NCI-H82 treated with DMSO at 0.1 percent for 48 hours (cell line): ENCODE data around the gene VASP.

Source experiments
- DNase-seq: peaks from one replicate; lab custom pipeline; 2025; ENCODE audit not compliant: unreplicated experiment; lab: John Stamatoyannopoulos, UW

VASP gene

DNA sequence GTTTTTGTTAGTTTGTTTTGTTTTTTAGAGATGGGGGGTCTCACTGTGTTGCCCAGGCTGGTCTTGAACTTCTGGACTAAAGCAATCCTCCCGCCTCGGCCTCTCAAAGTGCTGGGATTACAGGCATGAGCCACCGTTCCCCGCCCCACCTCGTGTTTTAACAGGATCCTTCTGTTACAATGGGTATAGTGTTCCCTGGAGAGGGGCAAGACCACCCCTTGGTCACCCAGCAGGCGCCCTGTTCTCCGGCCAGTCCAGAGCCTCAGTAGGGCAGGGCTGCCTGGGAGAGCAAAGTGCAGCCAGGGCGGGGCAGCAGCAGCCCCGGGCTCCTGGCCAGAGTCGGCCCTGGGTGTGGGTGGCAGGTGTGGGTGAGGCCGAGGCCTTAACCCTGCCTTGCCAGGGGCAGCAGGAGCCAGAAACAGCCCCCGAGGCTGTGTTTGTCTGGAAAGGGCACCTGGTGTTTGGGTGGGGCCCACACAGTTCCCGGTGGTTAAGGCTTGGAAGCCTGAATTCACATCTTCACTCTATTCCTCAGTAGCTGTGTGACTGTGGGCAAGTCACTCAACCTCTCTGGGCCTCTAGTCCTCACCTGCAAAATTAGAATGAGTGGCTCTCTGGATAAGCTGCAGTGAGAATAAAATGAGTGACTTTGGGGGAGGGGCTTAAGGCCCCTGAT is 7.2 kb downstream of the VASP start:
- no peak for DNase-seq

DNA sequence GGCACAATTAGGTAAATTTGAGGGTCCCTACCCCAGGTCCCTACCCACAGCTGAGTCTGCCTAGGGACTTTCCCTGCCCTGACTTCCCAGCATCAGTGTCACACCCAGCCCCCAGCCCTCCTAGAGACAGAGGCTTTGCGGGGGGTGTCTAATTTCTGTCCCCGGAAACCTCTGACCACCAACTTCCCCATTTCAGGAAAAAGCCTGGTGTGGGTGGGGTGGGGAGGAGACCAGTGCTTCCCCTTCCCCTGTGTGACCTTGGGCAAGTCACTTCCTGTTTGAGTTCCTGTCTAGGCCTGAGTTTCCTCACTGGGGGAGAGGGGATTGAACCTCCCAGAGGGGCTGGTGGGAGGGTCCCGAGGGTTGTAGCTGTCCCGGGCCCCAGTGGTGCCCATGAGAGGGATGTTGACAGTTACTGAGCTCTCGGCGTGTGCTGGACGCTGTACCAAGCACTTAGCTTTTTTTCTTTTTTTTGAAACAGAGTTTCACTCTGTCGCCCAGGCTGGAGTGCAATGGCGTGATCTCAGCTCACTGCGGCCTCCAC is 7.9 kb downstream of the VASP start:
- no peak for DNase-seq

DNA sequence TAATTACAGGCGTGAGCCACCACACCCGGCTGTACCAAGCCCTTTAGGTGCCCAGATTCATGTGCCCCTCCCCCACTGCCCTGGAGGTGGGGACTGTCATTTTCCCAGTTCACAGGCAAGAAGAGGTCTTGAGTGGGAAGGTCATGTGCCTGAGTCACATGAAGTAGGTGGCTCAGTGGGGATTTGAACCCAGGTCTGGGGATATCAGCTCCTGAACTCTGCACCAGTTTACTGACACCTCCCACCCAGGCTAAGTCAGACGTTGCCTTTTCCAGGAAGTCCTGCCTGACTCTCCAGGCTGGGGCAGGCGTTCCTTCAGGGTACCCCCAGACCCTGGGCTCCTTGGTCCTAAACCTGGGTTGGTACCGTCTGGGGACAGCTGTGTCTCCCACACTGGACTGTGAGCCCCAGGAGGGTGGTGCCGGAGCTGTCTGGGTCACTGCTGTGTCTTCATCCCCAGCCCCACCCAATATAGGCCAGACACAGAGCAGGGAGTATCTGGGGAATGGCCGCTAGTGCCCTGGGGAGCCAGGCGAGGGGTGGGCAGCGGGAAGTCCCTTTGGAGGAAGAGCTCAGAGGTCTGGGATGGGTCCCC is 8.6 kb downstream of the VASP start:
- DNase-seq = no peak

DNA sequence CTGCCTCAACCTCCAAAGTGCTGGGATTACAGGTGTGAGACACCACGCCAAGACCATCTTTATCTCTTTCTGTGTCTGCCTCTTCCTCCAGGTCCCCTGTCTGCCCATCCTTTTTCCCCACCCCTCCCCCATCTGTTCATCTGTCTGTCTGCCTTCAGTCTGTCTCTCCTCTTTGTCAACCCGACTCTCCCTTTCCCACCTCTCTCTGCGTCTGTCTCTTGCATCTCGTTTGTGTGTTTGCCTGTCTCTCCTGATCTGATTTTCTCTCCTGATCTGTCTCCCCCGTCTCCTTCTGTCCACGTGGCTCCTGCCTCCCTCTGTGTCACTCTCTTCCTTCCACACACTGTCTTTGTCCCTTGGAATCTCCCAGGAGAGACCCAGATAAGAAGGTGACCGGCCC is 10.0 kb downstream of the VASP start:
- DNase-seq = no peak

DNA sequence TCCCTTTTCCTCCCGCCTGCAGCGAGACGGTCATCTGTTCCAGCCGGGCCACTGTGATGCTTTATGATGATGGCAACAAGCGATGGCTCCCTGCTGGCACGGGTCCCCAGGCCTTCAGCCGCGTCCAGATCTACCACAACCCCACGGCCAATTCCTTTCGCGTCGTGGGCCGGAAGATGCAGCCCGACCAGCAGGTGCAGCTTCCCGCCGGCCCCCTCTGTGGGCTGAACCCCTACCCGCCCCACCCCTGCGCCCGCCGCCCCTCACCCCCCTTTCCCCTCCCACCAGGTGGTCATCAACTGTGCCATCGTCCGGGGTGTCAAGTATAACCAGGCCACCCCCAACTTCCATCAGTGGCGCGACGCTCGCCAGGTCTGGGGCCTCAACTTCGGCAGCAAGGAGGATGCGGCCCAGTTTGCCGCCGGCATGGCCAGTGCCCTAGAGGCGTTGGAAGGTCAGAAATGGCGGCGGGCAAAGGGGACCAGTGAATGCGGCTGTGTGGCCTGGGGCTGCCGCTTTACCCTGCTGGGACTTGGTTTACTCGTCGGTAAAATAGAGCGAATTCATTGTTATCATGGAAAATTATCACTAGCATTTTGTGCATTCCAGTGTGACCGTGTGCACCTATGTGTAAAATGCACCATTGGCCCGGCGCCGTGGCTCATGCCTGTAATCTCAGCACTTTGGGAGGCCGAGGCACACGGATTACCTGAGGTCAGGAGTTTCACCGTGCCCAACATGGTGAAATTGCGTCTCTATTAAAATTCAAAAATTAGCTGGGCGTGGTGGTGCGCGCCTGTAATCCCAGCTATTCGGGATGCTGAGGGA is 10.6 kb downstream of the VASP start:
- no peak for DNase-seq

DNA sequence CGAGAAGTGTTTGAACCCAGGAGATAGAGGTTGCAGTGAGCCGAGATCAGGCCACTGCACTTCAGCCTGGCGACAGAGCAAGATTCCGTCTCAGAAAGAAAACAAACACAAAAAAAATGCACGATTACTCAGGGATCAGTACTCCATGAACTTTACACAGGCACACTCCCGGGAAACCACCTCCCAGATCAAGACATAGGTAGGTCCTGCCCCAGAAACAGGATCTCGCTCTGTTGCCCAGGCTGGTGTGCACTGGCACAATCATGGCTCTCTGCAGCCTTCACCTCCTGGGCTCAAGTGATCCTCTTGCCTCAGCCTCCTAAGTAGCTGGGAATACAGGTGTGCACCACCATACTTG is 11.2 kb downstream of the VASP start:
- no peak for DNase-seq

DNA sequence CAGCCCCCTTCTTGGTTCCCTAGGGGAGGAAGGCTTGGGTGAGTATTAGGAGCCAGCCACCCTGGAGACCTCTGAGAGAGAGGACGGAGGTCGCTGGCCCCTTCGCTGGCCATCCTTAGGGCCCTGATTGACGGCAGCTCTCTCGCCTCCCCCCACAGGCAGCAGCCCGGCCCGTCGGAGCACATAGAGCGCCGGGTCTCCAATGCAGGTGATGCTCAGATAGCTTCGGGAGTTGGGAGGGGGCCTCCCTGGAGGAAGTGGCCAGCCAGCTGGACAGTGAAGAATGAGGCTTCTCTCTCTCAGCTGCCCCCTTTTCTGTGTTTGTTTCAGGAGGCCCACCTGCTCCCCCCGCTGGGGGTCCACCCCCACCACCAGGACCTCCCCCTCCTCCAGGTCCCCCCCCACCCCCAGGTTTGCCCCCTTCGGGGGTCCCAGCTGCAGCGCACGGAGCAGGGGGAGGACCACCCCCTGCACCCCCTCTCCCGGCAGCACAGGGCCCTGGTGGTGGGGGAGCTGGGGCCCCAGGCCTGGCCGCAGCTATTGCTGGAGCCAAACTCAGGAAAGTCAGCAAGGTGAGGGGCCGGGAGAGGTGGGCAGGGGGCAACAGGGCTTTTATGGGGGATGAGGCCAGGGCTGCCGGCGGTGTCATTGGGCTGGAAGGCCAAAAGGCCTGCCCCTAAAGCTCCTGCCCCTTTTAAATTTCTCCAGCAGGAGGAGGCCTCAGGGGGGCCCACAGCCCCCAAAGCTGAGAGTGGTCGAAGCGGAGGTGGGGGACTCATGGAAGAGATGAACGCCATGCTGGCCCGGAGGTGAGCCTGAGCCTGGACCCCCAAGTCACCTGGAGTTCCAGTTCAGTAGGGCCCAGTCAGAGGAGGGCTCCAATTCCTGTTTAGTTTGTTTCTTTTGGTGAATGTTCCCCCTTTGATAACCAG is 15.0 kb downstream of the VASP start:
- no peak for DNase-seq

DNA sequence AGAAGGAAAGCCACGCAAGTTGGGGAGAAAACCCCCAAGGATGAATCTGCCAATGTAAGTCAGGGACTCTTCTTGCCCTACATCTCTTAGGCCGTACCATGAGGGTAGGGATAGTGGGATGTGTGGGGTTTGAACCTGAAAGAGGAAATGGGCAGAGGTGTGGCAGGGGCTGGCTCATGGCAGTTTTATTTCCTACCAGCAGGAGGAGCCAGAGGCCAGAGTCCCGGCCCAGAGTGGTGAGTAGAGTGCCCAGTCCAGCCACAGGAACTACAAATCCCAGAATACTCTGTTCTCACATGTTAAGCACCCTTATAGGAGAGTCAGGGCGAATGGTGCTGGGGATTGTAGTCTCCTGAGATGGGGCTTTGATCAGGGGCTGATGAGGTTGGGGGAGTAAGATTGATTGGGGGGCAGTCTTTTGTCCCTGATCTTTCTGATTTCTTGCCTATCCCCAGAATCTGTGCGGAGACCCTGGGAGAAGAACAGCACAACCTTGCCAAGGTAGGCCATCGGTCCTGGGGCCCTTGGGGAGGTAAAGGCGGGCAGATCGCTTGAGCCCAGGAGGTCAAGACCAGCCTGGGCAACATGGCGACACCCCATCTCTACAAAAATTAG is 16.5 kb downstream of the VASP start:
- DNase-seq = peak; percentile 89

DNA sequence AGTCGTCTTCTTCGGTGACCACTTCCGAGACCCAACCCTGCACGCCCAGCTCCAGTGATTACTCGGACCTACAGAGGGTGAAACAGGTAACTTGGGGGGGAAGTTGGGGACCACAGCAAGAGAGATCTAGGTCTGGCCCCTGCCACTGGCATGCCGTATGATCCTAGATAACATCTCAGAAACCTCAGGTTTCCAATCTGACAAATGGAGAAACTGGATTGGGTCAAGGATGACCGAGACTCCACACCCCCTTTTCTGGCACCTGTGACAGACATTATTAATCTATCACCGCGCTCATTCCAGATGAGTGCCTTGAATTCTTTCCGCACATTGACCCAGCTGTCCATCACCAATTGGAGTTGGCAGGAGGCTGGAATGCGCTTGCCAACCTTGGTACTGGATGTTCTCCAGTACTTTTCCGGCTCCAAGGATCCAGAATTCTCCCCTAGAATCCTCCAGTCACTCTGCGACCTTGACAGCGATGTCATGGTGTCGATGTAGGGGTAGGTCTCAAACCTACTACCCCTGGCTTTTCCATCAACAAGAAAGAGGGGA is 17.4 kb downstream of the VASP start:
- no peak for DNase-seq

DNA sequence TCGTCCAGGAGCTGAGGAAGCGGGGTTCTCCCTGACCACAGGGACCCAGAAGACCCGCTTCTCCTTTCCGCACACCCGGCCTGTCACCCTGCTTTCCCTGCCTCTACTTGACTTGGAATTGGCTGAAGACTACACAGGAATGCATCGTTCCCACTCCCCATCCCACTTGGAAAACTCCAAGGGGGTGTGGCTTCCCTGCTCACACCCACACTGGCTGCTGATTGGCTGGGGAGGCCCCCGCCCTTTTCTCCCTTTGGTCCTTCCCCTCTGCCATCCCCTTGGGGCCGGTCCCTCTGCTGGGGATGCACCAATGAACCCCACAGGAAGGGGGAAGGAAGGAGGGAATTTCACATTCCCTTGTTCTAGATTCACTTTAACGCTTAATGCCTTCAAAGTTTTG is 18.9 kb downstream of the VASP start:
- peak; percentile 65 for DNase-seq

DNA sequence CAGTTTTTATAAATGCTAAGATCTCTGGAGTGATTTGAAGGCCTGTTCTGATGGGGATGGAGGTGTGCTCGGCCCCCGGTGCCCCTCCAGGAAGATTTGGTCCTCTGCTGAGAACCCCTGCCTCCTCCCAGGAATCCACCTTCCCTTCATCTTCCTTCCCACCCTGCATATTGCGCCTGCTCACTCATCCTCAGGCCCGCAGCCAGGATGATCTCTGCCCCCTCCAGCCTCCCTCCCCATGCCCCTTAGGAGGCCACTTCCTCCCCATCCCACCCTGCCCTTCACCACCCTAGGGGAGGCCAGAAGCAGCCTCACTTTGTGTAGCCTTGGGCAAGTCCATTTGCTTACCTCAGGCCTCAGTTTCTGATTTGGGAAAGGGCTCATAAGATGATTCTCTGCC is 19.7 kb downstream of the VASP start:
- DNase-seq = no peak

DNA sequence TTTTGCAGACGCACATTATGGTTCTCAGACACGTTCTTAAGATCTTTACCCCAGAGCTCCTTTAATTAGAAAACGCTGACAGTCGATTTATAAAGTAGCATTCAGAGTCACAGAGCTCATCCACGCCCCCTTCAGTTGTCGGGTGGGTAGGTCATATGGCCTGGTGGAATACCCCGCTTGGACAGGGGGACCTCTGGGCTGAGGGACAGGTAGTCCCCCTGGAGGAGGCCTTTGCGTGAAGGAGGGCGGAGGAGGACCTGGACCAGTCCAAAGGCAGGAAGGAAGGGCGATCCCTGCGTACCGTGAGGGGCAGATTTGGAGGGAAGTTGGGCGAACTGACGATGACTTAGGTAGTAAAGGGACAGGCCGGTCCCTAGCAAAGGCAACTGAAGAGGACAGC is 20.5 kb downstream of the VASP start:
- no peak for DNase-seq

DNA sequence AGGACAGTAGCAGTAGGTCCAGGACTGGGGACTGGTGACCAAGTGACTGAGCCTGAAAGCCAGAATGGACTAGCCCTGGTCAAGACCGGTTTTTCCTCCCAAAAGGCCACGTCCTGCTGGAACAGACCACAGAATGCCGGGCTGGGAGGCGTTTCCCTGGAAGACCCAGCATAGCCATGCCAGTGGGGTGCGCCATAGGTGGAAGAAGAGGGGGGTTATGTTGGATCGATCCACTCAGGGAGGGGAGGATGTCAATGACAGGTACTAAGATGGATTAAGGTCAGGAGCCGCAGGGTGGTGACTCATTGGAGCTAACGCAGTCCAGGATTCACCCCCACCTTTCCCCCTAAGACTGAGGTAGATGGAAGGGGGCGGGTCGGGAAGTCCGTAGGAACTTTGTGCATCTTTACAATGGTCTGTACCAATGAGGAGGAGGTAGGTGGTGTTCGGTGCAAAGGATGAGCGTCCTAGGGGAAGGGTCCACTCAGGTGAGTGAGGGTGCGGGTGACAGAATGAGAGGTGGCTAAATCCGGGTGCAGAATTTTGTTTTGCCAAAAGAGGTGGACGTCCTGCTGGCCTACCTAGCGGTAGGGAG is 21.0 kb downstream of the VASP start:
- DNase-seq = no peak

DNA sequence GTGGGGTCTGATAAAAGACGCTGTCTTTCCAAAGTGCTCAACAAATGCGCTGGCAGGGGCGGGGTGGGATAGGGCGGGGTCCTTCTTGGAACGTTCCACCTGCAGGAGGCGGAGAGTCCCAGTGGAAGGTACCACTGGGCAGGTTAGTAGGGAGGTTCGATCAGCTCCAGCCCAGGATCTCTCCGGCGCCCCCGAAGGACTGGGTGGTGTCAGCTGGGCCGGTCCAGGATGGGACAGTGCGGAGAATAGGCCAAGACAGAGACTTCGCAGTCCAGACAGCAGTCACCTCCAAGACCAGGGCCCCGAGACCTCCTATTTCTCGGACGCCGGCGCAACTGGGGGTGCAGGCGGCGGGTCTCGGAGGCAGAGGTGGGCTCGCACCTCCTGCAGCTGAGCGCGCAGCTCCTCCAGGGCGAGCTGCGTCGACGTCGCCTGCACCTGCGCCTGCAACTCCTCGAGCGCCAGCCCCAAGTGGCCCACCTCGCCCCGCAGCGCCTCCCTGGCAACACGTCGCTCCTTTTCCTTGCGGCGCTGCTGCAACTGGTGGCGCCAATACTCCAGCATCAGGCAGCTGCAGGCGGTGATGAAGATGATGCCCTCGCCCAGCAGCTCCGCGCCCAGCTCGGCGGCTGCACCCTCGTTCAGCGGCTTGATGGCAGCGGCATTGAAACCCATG is 21.6 kb downstream of the VASP start:
- peak; percentile 30 for DNase-seq

DNA sequence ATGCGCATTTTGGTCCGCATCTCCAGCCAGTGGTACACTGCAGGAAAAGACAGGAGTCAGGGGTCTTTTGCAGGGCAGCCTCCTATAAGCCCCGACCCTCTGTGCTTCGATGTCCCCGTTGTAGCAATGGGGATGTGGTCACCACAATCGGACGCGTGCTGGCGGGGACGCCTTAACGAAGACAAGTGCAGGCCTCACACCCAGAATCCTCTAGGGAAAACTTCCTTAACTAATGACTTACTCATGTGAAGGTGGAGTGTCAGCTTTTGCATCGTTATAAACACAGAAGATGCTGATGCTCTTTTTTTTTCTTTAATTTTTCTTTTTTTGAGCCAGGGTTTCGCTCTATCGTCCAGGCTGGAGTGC is 22.1 kb downstream of the VASP start:
- no peak for DNase-seq

DNA sequence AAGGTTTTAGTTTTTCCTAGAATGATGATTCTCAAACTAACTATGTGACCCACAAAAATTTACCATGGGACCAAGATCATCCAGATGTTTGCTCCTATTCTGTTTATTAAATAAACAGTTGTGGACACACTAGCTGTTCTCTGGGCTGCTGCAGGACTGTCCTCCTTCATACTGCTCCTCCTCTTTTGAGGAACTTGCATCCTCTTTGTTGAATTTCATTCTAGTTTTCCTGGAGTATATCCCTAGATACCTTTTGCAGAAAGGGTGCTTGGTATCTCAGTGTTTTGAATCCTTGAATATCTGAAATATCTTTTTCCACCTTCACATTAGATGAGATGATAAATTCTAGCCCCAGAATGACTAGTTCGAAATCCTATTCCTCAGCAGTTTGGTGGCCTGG is 24.1 kb downstream of the VASP start:
- DNase-seq = no peak

DNA sequence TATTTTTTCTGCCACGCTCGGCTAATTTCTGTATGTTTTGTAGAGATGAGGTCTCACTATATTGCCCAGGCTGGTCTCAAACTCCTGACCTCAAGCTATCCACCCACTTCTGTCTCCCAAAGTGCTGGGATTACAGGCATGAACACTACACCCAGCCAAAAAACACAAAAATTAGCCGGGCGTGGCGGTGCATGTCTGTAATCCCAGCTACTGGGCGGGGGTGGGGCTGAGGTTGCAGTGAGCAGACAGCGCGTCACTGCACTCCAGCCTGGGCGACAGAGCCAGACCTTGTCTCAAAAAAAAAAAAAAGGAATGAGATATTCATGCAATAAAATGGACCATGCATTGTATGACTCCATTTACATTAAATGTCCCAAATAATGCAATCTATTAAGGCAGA is 32.2 kb downstream of the VASP start:
- no peak for DNase-seq

DNA sequence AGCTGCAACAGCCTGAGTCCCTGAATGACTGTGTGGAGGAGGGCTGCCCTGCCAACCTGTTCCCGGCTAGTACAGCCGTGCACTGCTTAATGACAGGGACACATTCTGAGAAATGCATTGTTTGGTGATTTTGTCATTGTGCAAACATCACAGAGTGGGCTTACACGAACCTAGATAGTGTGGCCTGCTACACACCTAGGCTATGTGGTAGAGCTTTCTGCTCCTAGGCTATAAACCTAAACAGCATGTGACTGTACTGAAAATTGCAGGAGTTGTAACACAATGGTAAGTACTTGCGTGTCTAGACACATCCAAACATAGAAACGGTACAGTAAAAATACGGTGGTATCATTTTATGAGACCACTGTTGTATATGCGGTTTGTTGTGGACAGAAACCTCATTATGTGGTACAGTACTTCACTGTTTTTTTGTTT is 35.0 kb downstream of the VASP start:
- DNase-seq = no peak

DNA sequence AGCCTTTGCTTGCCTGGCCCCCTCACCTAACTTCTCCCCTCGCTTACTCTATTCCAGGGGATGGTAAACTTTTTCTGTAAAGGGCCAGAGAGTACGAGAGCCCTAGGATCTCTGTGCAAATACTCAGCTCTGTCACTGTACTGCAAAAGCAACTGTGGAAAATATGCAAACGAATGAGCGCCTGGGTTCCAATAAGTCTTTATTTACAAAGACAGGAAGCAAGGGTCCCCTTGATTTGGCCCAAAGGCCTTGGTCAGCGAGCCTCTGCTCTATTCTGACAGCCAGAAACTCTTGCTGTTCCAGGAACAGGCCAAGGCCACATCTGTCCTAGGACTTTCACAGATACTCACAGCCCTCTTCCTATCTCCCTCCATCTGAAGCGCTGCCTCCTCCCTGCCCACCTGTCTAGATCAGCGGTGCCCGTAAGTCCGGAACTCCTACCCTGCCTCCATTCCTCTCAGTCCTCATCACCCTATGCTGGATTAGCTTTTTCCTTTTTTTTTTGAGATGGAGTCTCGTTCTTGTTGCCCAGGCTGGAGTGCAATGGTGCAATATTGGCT is 40.0 kb downstream of the VASP start:
- no peak for DNase-seq
